Spleen (tissue), 11 donors: Measurements from ENCODE around the gene C11orf21. TPM values are rescaled to one million over a fixed set of nuclear protein-coding genes. Genes with fewer than 3 reads are reported as not detected.

ENCODE experiments used
- DNase-seq: peaks from one replicate; pipeline ENCODE4 v3.0.0-alpha.2; 2020
- H3K27ac ChIP-seq, 8 donors: fragments of 200-600 bp; sonication (generic) in 7 of 8; 1 replicate in 4 of 8; 2 replicates in 4 of 8; pipeline versions ENCODE4 v1.5.0 to v1.8.0; 2016 to 2021; ENCODE audit warnings: inconsistent platforms in 4 of 8, mild to moderate bottlenecking in 4 of 8, moderate library complexity in 1 of 8
- H3K27me3 ChIP-seq, 7 donors: fragments of 200-600 bp; sonication (generic) in 6 of 7; replicated peaks in 1 of 7; 1 replicate in 4 of 7; 2 replicates in 3 of 7; pipeline versions ENCODE4 v1.5.0 to v1.8.0; 2016 to 2021; ENCODE audit warnings: inconsistent platforms in 3 of 7, mild to moderate bottlenecking in 1 of 7
- H3K36me3 ChIP-seq, 6 donors: fragments of 200-600 bp; sonication (generic) in 5 of 6; 1 replicate in 4 of 6; 2 replicates in 2 of 6; pipeline versions ENCODE4 v1.5.0 to v1.8.0; 2016 to 2021; ENCODE audit warnings: inconsistent platforms in 2 of 6
- H3K4me1 ChIP-seq, 6 donors: fragments of 200-600 bp; sonication (generic) in 5 of 6; 1 replicate in 3 of 6; 2 replicates in 3 of 6; pipeline versions ENCODE4 v1.5.0 to v1.8.0; 2016 to 2021; ENCODE audit warnings: inconsistent platforms in 3 of 6
- H3K4me3 ChIP-seq, 8 donors: fragments of 200-600 bp; sonication (generic) in 7 of 8; 1 replicate in 4 of 8; 2 replicates in 4 of 8; pipeline versions ENCODE4 v1.5.0 to v1.8.0; 2016 to 2021; ENCODE audit warnings: inconsistent platforms in 4 of 8, mild to moderate bottlenecking in 4 of 8, moderate library complexity in 2 of 8
- H3K9me3 ChIP-seq, 8 donors: fragments of 200-600 bp; sonication (generic) in 7 of 8; 1 replicate in 4 of 8; 2 replicates in 4 of 8; pipeline versions ENCODE4 v1.5.0 to v1.8.0; 2016 to 2021; ENCODE audit warnings: inconsistent platforms in 4 of 8
- CTCF ChIP-seq, 11 experiments: fragments of 200-600 bp in 7 of 11; fragments of 450-650 bp in 4 of 11; sonication (generic) in 4 of 11; IDR thresholded peaks in 8 of 11; conservative IDR thresholded peaks in 3 of 11; 1 replicate in 7 of 11; 2 replicates in 4 of 11; pipeline versions ENCODE4 v1.4.0 to v1.8.0; 2016 to 2021; ENCODE audit warnings: antibody characterized with exemption in 11 of 11, inconsistent platforms in 4 of 11, mild to moderate bottlenecking in 1 of 11
- POLR2A ChIP-seq, 3 donors: fragments of 450-650 bp; IDR thresholded peaks; one replicate each; pipeline ENCODE4 v1.5.1; 2017; ENCODE audit warnings: antibody characterized with exemption in 3 of 3, mild to moderate bottlenecking in 1 of 3
- POLR2AphosphoS5 ChIP-seq, 3 donors: sonication (generic); formaldehyde crosslinking; IDR thresholded peaks; one replicate each; pipeline ENCODE4 v1.5.1; 2017; ENCODE audit warnings: antibody characterized with exemption in 3 of 3
- WGBS, 5 donors: extraction: QIAGEN DNeasy Blood & Tissue Kit in 3 of 5; methylation state at CpG; one replicate each; pipeline versions ENCODE4 v1.1.5 to v1.1.7; 2013 to 2018; 5-methylcytosine and 5-hydroxymethylcytosine counted together
- intact Hi-C: fragments of 100-400 bp; cut with DNase I; formaldehyde crosslinking; loops from one replicate; pipeline ENCODE4 v1.15.0; 2023; ENCODE audit warnings: low total_unique reads
- polyA plus RNA-seq, 3 donors: library from polyadenylated mRNA; stranded (reverse); fragments of 200-250 nt; gene quantifications; one replicate each; pipeline ENCODE4 v1.2.1, GENCODE V29; 2013
- total RNA-seq, 7 donors: library from RNA; depleted of rRNA in 3 of 7; stranded (reverse); fragments of >200 nt in 3 of 7; fragmentation: NEBNext Ultra II Directional in 4 of 7; extraction: Animal tissue kit (Norgen Biotek cat#: 25700) in 4 of 7; gene quantifications; one replicate each; pipeline versions ENCODE4 v1.1.0 to v1.2.1, GENCODE V29; 2016 to 2021
- donor health status: healthy with polysubstance abuse.
- donor health status: DM: no; HTN: no; CAD: no; lungs with moderate emphysema.
- donor health status: DM: no; HTN: no; CAD: no.
- donor health status: Bipolar disorder and iron deficiency.
- donor health status: healthy.
- donor health status: DM: no; HTN: no; CAD: no.
- donor health status: DM: yes; HTN: yes; CAD: no.

C11orf21 gene
- total and polyA plus RNA-seq, 10 donors, result 8.6 to 24.9 (median 17.1) TPM

- TF ChIP-seq CTCF (IDR thresholded peaks at IDR 0.05 in 8 of 11, conservative IDR thresholded peaks at IDR 0.05 in 3 of 11) (no peak), POLR2AphosphoS5 (IDR thresholded peaks at IDR 0.05) (no peak)
- Histone ChIP-seq H3K9me3 (no peaks in the 10 kb centered on the region), H3K4me3 (no peak overlapping the region), H3K27me3 (no peaks in the 10 kb centered on the region), H3K27ac (no peak overlapping the region), H3K4me1 (peaks cover 7 to 60% (median 31%) of the 10 kb centered on the region in 6 donors), H3K36me3 (no peaks in the 10 kb centered on the region)
- DNase-seq, result peak; percentile 69
- intact Hi-C loops, result no loop called here
- 77 to 93% (median 86%) methylated on average over 6 to 16 of the region's 16 CpGs for WGBS, 5 donors
Measured at GRCh38 chr11:2310786-2311352, 9.2 kb upstream of the C11orf21 start.

- Histone ChIP-seq H3K27me3 (no peaks in the 10 kb centered on the region), H3K36me3 (no peaks in the 10 kb centered on the region), H3K4me3 (no peak overlapping the region), H3K4me1 (peaks cover 12 to 60% (median 36%) of the 10 kb centered on the region in 6 donors), H3K9me3 (no peaks in the 10 kb centered on the region), H3K27ac (no peak overlapping the region)
- TF ChIP-seq POLR2AphosphoS5 (IDR thresholded peaks at IDR 0.05), result no peak
- intact Hi-C loops, result no loop called here
- 81 to 89% (median 82%) methylated on average over 12 to 16 of the region's 16 CpGs for WGBS, 5 donors
- peak; percentile 71 for DNase-seq
Measured at GRCh38 chr11:2310073-2310785, 8.5 kb upstream of the C11orf21 start.

GRCh38 chr11:2309251-2310072 lies 7.7 kb upstream of the C11orf21 start:
- peaks cover 19 to 61% (median 38%) of the 10 kb centered on the region in 6 donors for H3K4me1 ChIP-seq
- intact Hi-C loops, result loop anchor here (5.0 kb wide), 1 partner anchor 93 kb away; the partner anchor contains the start of gene TSSC4
- TF ChIP-seq CTCF (IDR thresholded peaks at IDR 0.05 in 8 of 11, conservative IDR thresholded peaks at IDR 0.05 in 3 of 11), result no peak
- TF ChIP-seq POLR2A (IDR thresholded peaks at IDR 0.05), result no peak
- peak in 1 of 3 donors; percentile 15 for TF ChIP-seq POLR2AphosphoS5 (IDR thresholded peaks at IDR 0.05)
- H3K4me3 ChIP-seq, result no peak overlapping the region
- H3K36me3 ChIP-seq, result no peaks in the 10 kb centered on the region
- no peak overlapping the region for H3K27ac ChIP-seq
- H3K9me3 ChIP-seq, result no peaks in the 10 kb centered on the region
- no peaks in the 10 kb centered on the region for H3K27me3 ChIP-seq
- WGBS, 5 donors, result 78 to 86% (median 81%) methylated on average over 9 to 19 of the region's 19 CpGs
- no peak for DNase-seq

GRCh38 chr11:2308713-2309112 lies 7.0 kb upstream of the C11orf21 start:
- Histone ChIP-seq H3K27ac (no peak overlapping the region), H3K9me3 (no peaks in the 10 kb centered on the region), H3K4me3 (no peak overlapping the region), H3K27me3 (no peaks in the 10 kb centered on the region), H3K36me3 (no peaks in the 10 kb centered on the region), H3K4me1 (peaks cover 24 to 61% (median 40%) of the 10 kb centered on the region in 6 donors)
- WGBS, 5 donors, result 79 to 98% (median 93%) methylated on average over 4 to 7 of the region's 7 CpGs
- intact Hi-C loops, result loop anchor here (5.0 kb wide), 1 partner anchor 94 kb away; the partner anchor contains the start of gene TSSC4
- TF ChIP-seq POLR2A (IDR thresholded peaks at IDR 0.05) (no peak), CTCF (IDR thresholded peaks at IDR 0.05 in 8 of 11, conservative IDR thresholded peaks at IDR 0.05 in 3 of 11) (no peak), POLR2AphosphoS5 (IDR thresholded peaks at IDR 0.05) (no peak)
- peak; percentile 49 for DNase-seq
